GM12892 (cell line): Measurements from ENCODE around the gene PER1.

Source experiments
- POLR2A ChIP-seq: IDR thresholded peaks from 2 replicates; pipeline ENCODE4 v1.6.1; 2011; ENCODE audit warnings: low read depth, low read length, control low read depth
- POLR2AphosphoS5 ChIP-seq: IDR thresholded peaks from 2 replicates; pipeline ENCODE4 v1.6.1; 2011; ENCODE audit warnings: low read depth, low read length, control low read depth

GRCh38 chr17:8137645-8138373 lies 14.4 kb downstream of the PER1 start:
- no peak for TF ChIP-seq POLR2AphosphoS5
- no peak for TF ChIP-seq POLR2A
